ENCODE results near the gene NELL2.

Gene NELL2

DNA sequence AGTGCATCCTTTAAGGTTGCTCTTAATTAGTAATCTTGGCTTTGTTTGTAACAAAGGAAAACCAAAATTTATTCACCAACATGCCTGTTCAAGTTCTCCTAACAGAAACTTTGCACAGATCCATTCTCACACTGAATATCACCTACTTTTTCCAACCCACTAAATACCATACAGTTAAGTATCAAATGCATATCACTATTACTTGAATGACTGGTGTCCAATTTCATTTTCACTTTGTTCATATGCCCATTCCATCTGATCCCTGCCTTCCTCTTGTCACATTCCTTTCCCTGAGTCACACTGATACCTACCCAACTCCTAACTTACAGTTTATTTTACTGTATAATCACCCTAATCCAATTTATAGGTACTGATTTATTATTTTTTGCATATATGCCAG lies 286.4 kb downstream of the NELL2 start:
- TF ChIP-seq TAF1 (IDR thresholded peaks at IDR 0.05; ENCODE audit: low read depth) = no peak
- TF ChIP-seq TEAD4 (IDR thresholded peaks at IDR 0.05) = peak; percentile 91
- TF ChIP-seq, protein P1, sequence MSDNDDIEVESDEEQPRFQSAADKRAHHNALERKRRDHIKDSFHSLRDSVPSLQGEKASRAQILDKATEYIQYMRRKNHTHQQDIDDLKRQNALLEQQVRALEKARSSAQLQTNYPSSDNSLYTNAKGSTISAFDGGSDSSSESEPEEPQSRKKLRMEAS (IDR thresholded peaks at IDR 0.05) = 0 out of 2 replicates have a peak, but pooled peaks have one; percentile 21
- peak; percentile 85 for TF ChIP-seq NFIC (IDR thresholded peaks at IDR 0.05)
- TF ChIP-seq, protein P2, sequence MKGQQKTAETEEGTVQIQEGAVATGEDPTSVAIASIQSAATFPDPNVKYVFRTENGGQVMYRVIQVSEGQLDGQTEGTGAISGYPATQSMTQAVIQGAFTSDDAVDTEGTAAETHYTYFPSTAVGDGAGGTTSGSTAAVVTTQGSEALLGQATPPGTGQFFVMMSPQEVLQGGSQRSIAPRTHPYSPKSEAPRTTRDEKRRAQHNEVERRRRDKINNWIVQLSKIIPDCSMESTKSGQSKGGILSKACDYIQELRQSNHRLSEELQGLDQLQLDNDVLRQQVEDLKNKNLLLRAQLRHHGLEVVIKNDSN (IDR thresholded peaks at IDR 0.05) = no peak
- TF ChIP-seq TCF12 (IDR thresholded peaks at IDR 0.05; ENCODE audit: low read depth) = peak; percentile 85
- no peak for TF ChIP-seq EGR1 (IDR thresholded peaks at IDR 0.05)
- TF ChIP-seq ZBTB7A (IDR thresholded peaks at IDR 0.05; ENCODE audit: low read depth) = no peak
- TF ChIP-seq EP300 (IDR thresholded peaks at IDR 0.05; ENCODE audit: borderline replicate concordance) = peak; percentile 94
- TF ChIP-seq YY1 (IDR thresholded peaks at IDR 0.05; ENCODE audit: low read depth) = no peak
- TF ChIP-seq CREB1 (IDR thresholded peaks at IDR 0.05; ENCODE audit: low read depth) = no peak
- peak; percentile 85 for TF ChIP-seq FOXM1 (IDR thresholded peaks at IDR 0.05; ENCODE audit: borderline replicate concordance, low read depth)
- TF ChIP-seq, protein P3, sequence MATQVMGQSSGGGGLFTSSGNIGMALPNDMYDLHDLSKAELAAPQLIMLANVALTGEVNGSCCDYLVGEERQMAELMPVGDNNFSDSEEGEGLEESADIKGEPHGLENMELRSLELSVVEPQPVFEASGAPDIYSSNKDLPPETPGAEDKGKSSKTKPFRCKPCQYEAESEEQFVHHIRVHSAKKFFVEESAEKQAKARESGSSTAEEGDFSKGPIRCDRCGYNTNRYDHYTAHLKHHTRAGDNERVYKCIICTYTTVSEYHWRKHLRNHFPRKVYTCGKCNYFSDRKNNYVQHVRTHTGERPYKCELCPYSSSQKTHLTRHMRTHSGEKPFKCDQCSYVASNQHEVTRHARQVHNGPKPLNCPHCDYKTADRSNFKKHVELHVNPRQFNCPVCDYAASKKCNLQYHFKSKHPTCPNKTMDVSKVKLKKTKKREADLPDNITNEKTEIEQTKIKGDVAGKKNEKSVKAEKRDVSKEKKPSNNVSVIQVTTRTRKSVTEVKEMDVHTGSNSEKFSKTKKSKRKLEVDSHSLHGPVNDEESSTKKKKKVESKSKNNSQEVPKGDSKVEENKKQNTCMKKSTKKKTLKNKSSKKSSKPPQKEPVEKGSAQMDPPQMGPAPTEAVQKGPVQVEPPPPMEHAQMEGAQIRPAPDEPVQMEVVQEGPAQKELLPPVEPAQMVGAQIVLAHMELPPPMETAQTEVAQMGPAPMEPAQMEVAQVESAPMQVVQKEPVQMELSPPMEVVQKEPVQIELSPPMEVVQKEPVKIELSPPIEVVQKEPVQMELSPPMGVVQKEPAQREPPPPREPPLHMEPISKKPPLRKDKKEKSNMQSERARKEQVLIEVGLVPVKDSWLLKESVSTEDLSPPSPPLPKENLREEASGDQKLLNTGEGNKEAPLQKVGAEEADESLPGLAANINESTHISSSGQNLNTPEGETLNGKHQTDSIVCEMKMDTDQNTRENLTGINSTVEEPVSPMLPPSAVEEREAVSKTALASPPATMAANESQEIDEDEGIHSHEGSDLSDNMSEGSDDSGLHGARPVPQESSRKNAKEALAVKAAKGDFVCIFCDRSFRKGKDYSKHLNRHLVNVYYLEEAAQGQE (IDR thresholded peaks at IDR 0.05; ENCODE audit: low read depth) = no peak
- TF ChIP-seq RAD21 (IDR thresholded peaks at IDR 0.05; ENCODE audit: low read depth) = peak; percentile 20; the same call in 1 of the 2 replicates
- TF ChIP-seq CEBPB (IDR thresholded peaks at IDR 0.05) = peak; percentile 32; the same call in 1 of the 2 replicates

DNA sequence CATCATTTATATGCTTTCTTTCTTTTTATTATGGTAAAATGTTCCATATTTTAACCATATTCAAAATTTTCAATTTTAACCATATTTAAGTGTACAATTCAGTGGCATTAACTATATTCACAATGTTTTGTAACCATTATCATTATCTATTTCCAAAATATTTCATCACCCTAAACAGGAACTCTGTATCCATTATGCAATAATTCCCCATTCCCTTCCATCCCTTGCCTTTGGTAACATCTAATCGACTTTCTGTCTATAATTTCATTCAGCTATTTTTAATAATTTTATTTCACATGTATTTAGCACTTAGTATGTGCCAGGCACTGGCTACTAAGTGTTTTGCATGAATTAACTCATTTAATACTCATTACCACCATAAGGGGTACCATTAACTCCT lies 287.5 kb downstream of the NELL2 start:
- TF ChIP-seq, protein P1 (IDR thresholded peaks at IDR 0.05) = no peak
- TF ChIP-seq, protein P3 (IDR thresholded peaks at IDR 0.05; ENCODE audit: low read depth) = no peak
- no peak for TF ChIP-seq EGR1 (IDR thresholded peaks at IDR 0.05)

DNA sequence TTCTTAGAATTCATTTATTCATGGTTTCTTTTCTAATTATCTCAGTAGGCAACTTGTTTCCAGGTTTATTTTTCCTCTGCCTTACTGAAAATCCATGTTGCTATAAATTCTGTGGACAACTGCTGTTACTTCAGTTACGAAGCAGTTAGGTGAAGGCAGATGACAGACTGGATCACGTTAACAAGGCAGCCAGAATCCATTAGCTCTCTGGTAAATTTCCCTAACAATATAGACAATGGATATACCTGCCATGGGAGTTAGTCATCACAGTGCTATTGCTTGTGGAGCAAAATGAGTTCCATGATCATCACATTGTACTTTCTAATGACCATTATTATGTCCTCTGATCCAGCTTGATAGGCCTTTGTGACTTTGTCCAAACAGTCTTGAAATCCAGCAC lies 291.5 kb downstream of the NELL2 start:
- TF ChIP-seq FOXM1 (IDR thresholded peaks at IDR 0.05; ENCODE audit: borderline replicate concordance, low read depth) = 0 out of 2 replicates have a peak, but pooled peaks have one; percentile 11
- TF ChIP-seq CREB1 (IDR thresholded peaks at IDR 0.05; ENCODE audit: low read depth) = no peak

DNA sequence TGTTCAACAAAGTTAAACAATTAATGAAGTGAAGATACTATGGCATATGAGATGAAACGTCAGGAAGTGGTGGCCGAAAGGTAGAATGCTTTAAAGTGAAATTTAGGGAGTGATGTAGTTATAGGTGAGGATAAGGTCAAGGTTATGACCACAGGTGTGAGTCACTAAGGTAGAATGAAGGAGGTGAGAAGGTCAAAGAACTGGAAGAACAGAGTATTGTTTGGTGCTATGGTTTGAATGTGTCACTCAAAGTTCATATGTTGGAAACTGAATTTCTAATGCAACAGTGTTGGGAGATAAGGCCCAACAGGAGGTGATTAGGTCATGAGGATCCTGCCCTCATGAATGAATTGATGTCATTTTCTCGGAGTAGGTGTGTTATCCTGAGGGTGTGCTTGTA lies 293.6 kb downstream of the NELL2 start:
- TF ChIP-seq, protein P2 (IDR thresholded peaks at IDR 0.05) = no peak
- TF ChIP-seq FOXM1 (IDR thresholded peaks at IDR 0.05; ENCODE audit: borderline replicate concordance, low read depth) = 0 out of 2 replicates have a peak, but pooled peaks have one; percentile 18
- TF ChIP-seq EP300 (IDR thresholded peaks at IDR 0.05; ENCODE audit: borderline replicate concordance) = peak; percentile 76; the same call in 1 of the 2 replicates
- TF ChIP-seq TCF12 (IDR thresholded peaks at IDR 0.05; ENCODE audit: low read depth) = peak; percentile 47; the same call in 1 of the 2 replicates
- TF ChIP-seq TEAD4 (IDR thresholded peaks at IDR 0.05) = peak; percentile 74
- TF ChIP-seq CREB1 (IDR thresholded peaks at IDR 0.05; ENCODE audit: low read depth) = no peak

DNA sequence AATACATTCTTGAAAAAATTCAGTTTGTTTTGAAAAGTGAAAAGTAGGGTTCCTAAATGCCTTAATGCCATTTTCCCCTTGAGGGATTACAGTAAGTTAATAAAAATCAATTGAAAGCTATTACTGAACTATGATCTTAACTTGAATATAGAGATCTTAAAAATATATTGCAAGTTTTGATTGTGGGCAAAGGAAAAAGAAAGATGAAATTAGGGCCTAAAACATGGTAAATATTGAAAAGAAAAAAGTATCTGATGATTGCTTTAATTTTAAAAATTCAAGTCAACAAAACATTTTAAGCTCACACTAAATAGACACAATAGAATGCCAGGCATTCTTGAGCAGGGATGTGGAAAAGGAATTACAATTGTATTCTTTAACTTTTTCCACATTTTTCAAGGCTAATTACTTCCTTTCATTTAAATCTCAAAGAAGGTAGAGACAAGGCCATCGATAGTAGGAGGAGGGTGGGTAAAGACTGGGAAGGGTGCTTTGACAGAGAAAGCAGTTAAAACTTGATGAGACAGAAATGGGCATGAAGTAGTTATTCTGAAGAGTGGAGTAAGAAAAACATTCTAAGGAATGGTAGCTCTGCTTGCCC lies 294.4 kb downstream of the NELL2 start:
- TF ChIP-seq FOXM1 (IDR thresholded peaks at IDR 0.05; ENCODE audit: borderline replicate concordance, low read depth) (peak; percentile 94), CREB1 (IDR thresholded peaks at IDR 0.05; ENCODE audit: low read depth) (no peak), EGR1 (IDR thresholded peaks at IDR 0.05) (no peak), TAF1 (IDR thresholded peaks at IDR 0.05; ENCODE audit: low read depth) (peak; percentile 22; the same call in 1 of the 2 replicates), ZBTB7A (IDR thresholded peaks at IDR 0.05; ENCODE audit: low read depth) (no peak), CEBPB (IDR thresholded peaks at IDR 0.05) (no peak), EP300 (IDR thresholded peaks at IDR 0.05; ENCODE audit: borderline replicate concordance) (peak; percentile 96), NFIC (IDR thresholded peaks at IDR 0.05) (no peak), TCF12 (IDR thresholded peaks at IDR 0.05; ENCODE audit: low read depth) (peak; percentile 73), YY1 (IDR thresholded peaks at IDR 0.05; ENCODE audit: low read depth) (no peak), RAD21 (IDR thresholded peaks at IDR 0.05; ENCODE audit: low read depth) (no peak; the same call in 1 of the 2 replicates), TEAD4 (IDR thresholded peaks at IDR 0.05) (peak; percentile 98)
- TF ChIP-seq, protein P1 (IDR thresholded peaks at IDR 0.05) = no peak
- TF ChIP-seq, protein P3 (IDR thresholded peaks at IDR 0.05; ENCODE audit: low read depth) = no peak
- TF ChIP-seq, protein P2 (IDR thresholded peaks at IDR 0.05) = no peak

Data from Ishikawa (cell line).